Activated CD4-positive, alpha-beta T cell treated with anti-CD3 and anti-CD28 coated beads for 36 hours (primary cell): ENCODE results near the gene CNP. TPM values are rescaled to one million over a fixed set of nuclear protein-coding genes. Genes with fewer than 3 reads are reported as not detected.

Experiments
- total RNA-seq, 2 experiments: library from RNA; stranded (reverse); gene quantifications; one replicate each; pipeline ENCODE4 v1.2.3, GENCODE V29; 2021

Gene CNP
- total RNA-seq, 2 experiments from 2014 or later = 55.1 to 77.0 TPM

Other genes starting within 250 kb of the CNP start
- gene HAP1, start 232.2 kb upstream of the CNP start, total RNA-seq = not detected
- under 1 TPM; 0.34 to 0.54 TPM for gene JUP, start 180.1 kb upstream of the CNP start, total RNA-seq
- 1 to 10 TPM; 1.5 to 2.0 TPM for gene P3H4, start 154.8 kb upstream of the CNP start, total RNA-seq
- gene FKBP10, start 153.8 kb upstream of the CNP start, total RNA-seq = under 1 TPM; 0.39 to 0.42 TPM
- 10 to 100 TPM; 37.5 to 46.9 TPM for gene NT5C3B, start 130.6 kb upstream of the CNP start, total RNA-seq
- gene KLHL10, start 129.0 kb upstream of the CNP start, total RNA-seq = under 1 TPM; 0.19 to 0.21 TPM
- 10 to 100 TPM; 16.4 to 18.0 TPM for gene KLHL11, start 101.4 kb upstream of the CNP start, total RNA-seq
- gene ACLY, start 47.8 kb upstream of the CNP start, total RNA-seq = 100 to 1,000 TPM; 189 to 192 TPM
- 1 to 10 TPM in 1 of 2 experiments, under 1 TPM in 1; 0.81 to 1.1 TPM for gene ODAD4, start 36.2 kb upstream of the CNP start, total RNA-seq
- 10 to 100 TPM; 86.6 to 94.8 TPM for gene DNAJC7, start 50.6 kb downstream of the CNP start, total RNA-seq
- gene NKIRAS2, start 53.3 kb downstream of the CNP start, total RNA-seq = 10 to 100 TPM; 16.3 to 17.2 TPM
- gene C17orf113, start 83.8 kb downstream of the CNP start, total RNA-seq = under 1 TPM; 0.19 to 0.32 TPM
- gene ZNF385C, start 131.7 kb downstream of the CNP start, total RNA-seq = under 1 TPM; 0.23 to 0.30 TPM
- gene DHX58, start 145.9 kb downstream of the CNP start, total RNA-seq = 10 to 100 TPM; 23.8 to 31.1 TPM
- 10 to 100 TPM; 46.2 to 54.8 TPM for gene KAT2A, start 154.6 kb downstream of the CNP start, total RNA-seq
- gene HSPB9, start 156.0 kb downstream of the CNP start, total RNA-seq = under 1 TPM; 0.09 to 0.11 TPM
- 10 to 100 TPM; 32.0 to 47.3 TPM for gene RAB5C, start 188.2 kb downstream of the CNP start, total RNA-seq
- under 1 TPM; 0.43 to 0.53 TPM for gene KCNH4, start 214.3 kb downstream of the CNP start, total RNA-seq
- gene HCRT, start 218.7 kb downstream of the CNP start, total RNA-seq = not detected
- gene GHDC, start 227.7 kb downstream of the CNP start, total RNA-seq = 10 to 100 TPM; 11.3 to 15.5 TPM